ENCODE results near the gene XPO1.
"Not testable (repeated sequence)": the region's sequence is repeated elsewhere in the genome, so short reads cannot be mapped to it uniquely, and the experiment has no call there.

Gene XPO1

GRCh38 chr2:61478086-61478485 is 60.1 kb downstream of the XPO1 start:
- no peak for TF ChIP-seq CTCF (IDR thresholded peaks at IDR 0.05; ENCODE audit: borderline replicate concordance, control extremely low read depth, extremely low read depth, insufficient read depth, missing control alignments)
- no peak for DNase-seq (ENCODE audit: low spot score)
- in situ Hi-C loops (cut with MboI; ENCODE audit: low sequenced_read_pairs, unreplicated experiment): no loop called here

GRCh38 chr2:61476929-61477589 is 61.1 kb downstream of the XPO1 start:
- in situ Hi-C loops (cut with MboI; ENCODE audit: low sequenced_read_pairs, unreplicated experiment); DNase-seq (ENCODE audit: low spot score): not testable (repeated sequence)

GRCh38 chr2:61471905-61472805 is 66.0 kb downstream of the XPO1 start:
- peak; percentile 35 for DNase-seq (ENCODE audit: low spot score)
- in situ Hi-C loops (cut with MboI; ENCODE audit: low sequenced_read_pairs, unreplicated experiment): no loop called here
- no peak for TF ChIP-seq CTCF (IDR thresholded peaks at IDR 0.05; ENCODE audit: borderline replicate concordance, control extremely low read depth, extremely low read depth, insufficient read depth, missing control alignments)

- TF ChIP-seq CTCF (IDR thresholded peaks at IDR 0.05; ENCODE audit: borderline replicate concordance, control extremely low read depth, extremely low read depth, insufficient read depth, missing control alignments): no peak
- peak; percentile 95 for DNase-seq (ENCODE audit: low spot score)
- in situ Hi-C loops (cut with MboI; ENCODE audit: low sequenced_read_pairs, unreplicated experiment): no loop called here
Measured at GRCh38 chr2:61470965-61471904, 66.9 kb downstream of the XPO1 start, which contains the start of gene USP34. Gene USP34 (minus strand): TSS chr2:61471087. CDS start chr2:61470692, 395 bp downstream.

- in situ Hi-C loops (cut with MboI; ENCODE audit: low sequenced_read_pairs, unreplicated experiment): no loop called here
- TF ChIP-seq CTCF (IDR thresholded peaks at IDR 0.05; ENCODE audit: borderline replicate concordance, control extremely low read depth, extremely low read depth, insufficient read depth, missing control alignments): no peak
- DNase-seq (ENCODE audit: low spot score): peak; percentile 88
Measured at GRCh38 chr2:61470122-61470951, 67.8 kb downstream of the XPO1 start.

- in situ Hi-C loops (cut with MboI; ENCODE audit: low sequenced_read_pairs, unreplicated experiment): no loop called here
- TF ChIP-seq CTCF (IDR thresholded peaks at IDR 0.05; ENCODE audit: borderline replicate concordance, control extremely low read depth, extremely low read depth, insufficient read depth, missing control alignments): no peak
- no peak for DNase-seq (ENCODE audit: low spot score)
Measured at GRCh38 chr2:61469424-61470121, 68.6 kb downstream of the XPO1 start.

GRCh38 chr2:61468231-61468630 is 69.9 kb downstream of the XPO1 start:
- in situ Hi-C loops (cut with MboI; ENCODE audit: low sequenced_read_pairs, unreplicated experiment); DNase-seq (ENCODE audit: low spot score): not testable (repeated sequence)
